Measurements from ENCODE around the gene FCAR.
"Not testable (repeated sequence)": the region's sequence is repeated elsewhere in the genome, so short reads cannot be mapped to it uniquely, and the experiment has no call there.

Gene FCAR

GRCh38 chr19:54896036-54896435 is 22.0 kb downstream of the FCAR start:
- DNase-seq: no peak

GRCh38 chr19:54898685-54899084 is 24.6 kb downstream of the FCAR start:
- not testable (repeated sequence) for DNase-seq

- not testable (repeated sequence) for DNase-seq
These were observed 25.6 kb downstream of the FCAR start for GRCh38 chr19:54899646-54900045.

GRCh38 chr19:54901153-54901552 is 27.1 kb downstream of the FCAR start:
- DNase-seq: not testable (repeated sequence)

GRCh38 chr19:54902061-54902460 is 28.0 kb downstream of the FCAR start:
- no peak for DNase-seq

GRCh38 chr19:54903303-54903702 is 29.3 kb downstream of the FCAR start:
- no peak for DNase-seq

GRCh38 chr19:54904261-54904660 is 30.2 kb downstream of the FCAR start:
- DNase-seq: not testable (repeated sequence)

GRCh38 chr19:54905421-54905802 is 31.4 kb downstream of the FCAR start:
- DNase-seq: no peak

GRCh38 chr19:54905803-54906511 is 31.9 kb downstream of the FCAR start, which contains the start of gene NCR1:
TSS of gene NCR1 (plus strand) at chr19:54906148. CDS start at chr19:54906188, 40 bp downstream.
- DNase-seq: no peak

GRCh38 chr19:54906819-54907218 is 32.8 kb downstream of the FCAR start:
- no peak for DNase-seq

- DNase-seq: not testable (repeated sequence)
These were observed 33.9 kb downstream of the FCAR start for GRCh38 chr19:54907899-54908298.

- DNase-seq: no peak
These were observed 42.8 kb downstream of the FCAR start for GRCh38 chr19:54916822-54917221.

- DNase-seq: no peak
These were observed 44.5 kb downstream of the FCAR start for GRCh38 chr19:54918499-54918898.

- DNase-seq: not testable (repeated sequence)
These were observed 45.9 kb downstream of the FCAR start for GRCh38 chr19:54919646-54920563.

- DNase-seq: no peak
These were observed 47.0 kb downstream of the FCAR start for GRCh38 chr19:54921082-54921481.

GRCh38 chr19:54923276-54923675 is 49.2 kb downstream of the FCAR start:
- no peak for DNase-seq

- DNase-seq: no peak
These were observed 54.3 kb downstream of the FCAR start for GRCh38 chr19:54928299-54928698.

- no peak for DNase-seq
These were observed 63.9 kb downstream of the FCAR start for GRCh38 chr19:54937926-54938325.

- DNase-seq: no peak
These were observed 64.9 kb downstream of the FCAR start for GRCh38 chr19:54938906-54939305.

GRCh38 chr19:54939538-54939937 is 65.5 kb downstream of the FCAR start:
- not testable (repeated sequence) for DNase-seq

All from KG1 (cell line).